HepG2 (cell line): Measurements from ENCODE around the gene CHRM3. TPM values are rescaled to one million over a fixed set of nuclear protein-coding genes. Genes with fewer than 3 reads are reported as not detected.

ENCODE experiments used
- ATAC-seq: fragments of 200-7000 bp; cut with Tn5 transposase; 3 replicates; pipeline ENCODE4 v1.9.1; 2020; ENCODE audit warnings: mild to moderate bottlenecking, moderate library complexity
- BruUV-seq: library from RNA; stranded (reverse); fragments of 400-500 nt; replicated peaks from 2 replicates; lab custom pipeline; 2021; lab: Mats Ljungman, UMichigan
- CTCF ChIA-PET: fragments of 300-600 bp; formaldehyde crosslinking; extraction: SDS; loops from one replicate; lab custom pipeline; 2021; ENCODE audit warnings: low total read pairs, inconsistent platforms, low intra/inter-chr PET ratio; lab: Yijun Ruan, JAX
- POLR2A ChIA-PET: fragments of 350-600 bp; sonication (Branson Sonifier 250); formaldehyde crosslinking; loops from one replicate; lab custom pipeline; 2020; ENCODE audit warnings: antibody characterized with exemption, inconsistent platforms; lab: Yijun Ruan, JAX
- DNase-seq: peaks from one replicate; pipeline ENCODE4 v3.0.0-alpha.2; 2015; ENCODE audit warnings: low spot score
- FAIRE-seq: peaks from 3 replicates; lab custom pipeline; 2011; peaks lifted over from hg19 to GRCh38; lab: Jason Lieb, UNC
- H2AFZ ChIP-seq: one replicate; pipeline ENCODE4 v1.6.1; 2011; ENCODE audit warnings: low read length, inconsistent platforms
- H3K27ac ChIP-seq: fragments of 300-600 bp; 3 replicates; pipeline ENCODE4 v1.8.0; 2011; ENCODE audit warnings: mixed run types, mild to moderate bottlenecking, mixed read lengths, low read length, inconsistent platforms; ENCODE audit not compliant: insufficient read depth; ENCODE audit errors: extremely low read length
- H3K27me3 ChIP-seq, 2 experiments: fragments of 200-600 bp in 1 of 2; 2 replicates in 1 of 2; 3 replicates in 1 of 2; pipeline versions ENCODE4 v1.6.0 to v1.8.0; 2011; ENCODE audit warnings: low read length in 2 of 2, mild to moderate bottlenecking in 2 of 2, moderate library complexity in 2 of 2, inconsistent platforms in 1 of 2; ENCODE audit not compliant: insufficient read depth in 2 of 2, control insufficient read depth in 1 of 2
- H3K36me3 ChIP-seq, 2 experiments: fragments of 200-600 bp in 1 of 2; replicated peaks in 1 of 2; 2 replicates in 1 of 2; 3 replicates in 1 of 2; pipeline versions ENCODE4 v1.5.1 to v1.8.0; 2011; ENCODE audit warnings: low read length in 2 of 2, inconsistent platforms in 1 of 2; ENCODE audit not compliant: insufficient read depth in 2 of 2, control insufficient read depth in 1 of 2
- H3K4me1 ChIP-seq: 2 replicates; pipeline ENCODE4 v1.5.1; 2012; ENCODE audit warnings: low read length, inconsistent platforms; ENCODE audit not compliant: insufficient read depth
- H3K4me2 ChIP-seq: 2 replicates; pipeline ENCODE4 v1.6.0; 2011; ENCODE audit warnings: low read depth, low read length, inconsistent platforms
- H3K4me3 ChIP-seq, 3 experiments: fragments of 200-600 bp in 1 of 3; sonication (generic), shearing (Covaris generic) in 1 of 3; replicated peaks in 1 of 3; 2 replicates each; pipeline ENCODE4 v1.5.1; 2011 to 2016; ENCODE audit warnings: low read length in 3 of 3, inconsistent platforms in 2 of 3, low read depth in 2 of 3, mild to moderate bottlenecking in 2 of 3, control low read depth in 1 of 3, mixed read lengths in 1 of 3; ENCODE audit not compliant: insufficient read depth in 1 of 3
- H3K79me2 ChIP-seq: one replicate; pipeline ENCODE4 v1.6.1; 2011; ENCODE audit warnings: low read length, inconsistent platforms; ENCODE audit not compliant: insufficient read depth
- H3K9ac ChIP-seq: 2 replicates; pipeline ENCODE4 v1.6.0; 2011; ENCODE audit warnings: mild to moderate bottlenecking, low read depth, low read length, inconsistent platforms; ENCODE audit not compliant: insufficient read depth
- H3K9me3 ChIP-seq: 2 replicates; pipeline ENCODE4 v1.5.1; 2012; ENCODE audit warnings: mild to moderate bottlenecking, low read length
- H4K20me1 ChIP-seq: 2 replicates; pipeline ENCODE4 v1.6.0; 2011; ENCODE audit warnings: inconsistent platforms, mild to moderate bottlenecking, low read length, moderate library complexity; ENCODE audit not compliant: insufficient read depth
- BRCA1 ChIP-seq: sonication (generic); formaldehyde crosslinking; IDR thresholded peaks from 2 replicates; pipeline ENCODE4 v1.4.0; 2020; ENCODE audit warnings: missing genetic modification reagents
- CBX2 ChIP-seq, 2 experiments: fragments of 200-600 bp in 1 of 2; sonication (generic); formaldehyde crosslinking in 1 of 2; IDR thresholded peaks; 2 replicates each; pipeline versions ENCODE4 v1.7.0 to v1.8.1; 2018 to 2022; ENCODE audit warnings: low read depth in 2 of 2, low read length in 1 of 2, mild to moderate bottlenecking in 1 of 2, missing genetic modification reagents in 1 of 2
- CHCHD3 ChIP-seq: sonication (generic); formaldehyde crosslinking; IDR thresholded peaks from 2 replicates; pipeline ENCODE4 v1.8.0; 2022; ENCODE audit warnings: mild to moderate bottlenecking, missing genetic modification reagents, moderate library complexity
- MLXIP ChIP-seq: sonication (generic); formaldehyde crosslinking; IDR thresholded peaks from 2 replicates; pipeline ENCODE4 v1.9.0; 2021; ENCODE audit warnings: missing genetic modification reagents, borderline replicate concordance
- PCBP1 ChIP-seq: fragments of 200-400 bp; formaldehyde crosslinking; IDR thresholded peaks from 2 replicates; pipeline ENCODE4 v1.6.1; 2017; ENCODE audit warnings: mild to moderate bottlenecking, low read depth, low read length, borderline replicate concordance
- SNRNP70 ChIP-seq: fragments of 200-400 bp; formaldehyde crosslinking; IDR thresholded peaks from 2 replicates; pipeline ENCODE4 v1.6.1; 2017; ENCODE audit warnings: mild to moderate bottlenecking, low read depth, low read length, moderate library complexity
- ZC3H13 ChIP-seq: sonication (generic); formaldehyde crosslinking; IDR thresholded peaks from 2 replicates; pipeline ENCODE4 v1.8.1; 2023; ENCODE audit warnings: mild to moderate bottlenecking, missing genetic modification reagents, moderate library complexity
- ZFP36 ChIP-seq: fragments of 150-350 bp; IDR thresholded peaks from 2 replicates; pipeline ENCODE4 v1.6.1; 2018; ENCODE audit warnings: borderline replicate concordance, low read length, low read depth; ENCODE audit not compliant: partially characterized antibody
- ZNF709 ChIP-seq: sonication (generic); formaldehyde crosslinking; IDR thresholded peaks from 2 replicates; pipeline ENCODE4 v1.5.0; 2020; ENCODE audit warnings: mild to moderate bottlenecking, missing genetic modification reagents
- ZNF773 ChIP-seq: sonication (generic); formaldehyde crosslinking; IDR thresholded peaks from 2 replicates; pipeline ENCODE4 v1.4.0; 2020; ENCODE audit warnings: missing genetic modification reagents, borderline replicate concordance
- WGBS: methylation state at CpG from one replicate; pipeline ENCODE4 v1.1.6; 2017; ENCODE audit warnings: low lambda C conversion rate; 5-methylcytosine and 5-hydroxymethylcytosine counted together
- in situ Hi-C: cut with HindIII; loops from 2 replicates; pipeline ENCODE4 v1.10.0; 2017; ENCODE audit warnings: low pct_unique_long_range_greater_than_20kb; ENCODE audit not compliant: extremely low pct_ligation_motif_present
- intact Hi-C: fragments of 100-400 bp; cut with micrococcal nuclease; formaldehyde crosslinking; loops from one replicate; pipeline ENCODE4 v1.10.0; 2022; ENCODE audit not compliant: unreplicated experiment
- polyA plus RNA-seq, 8 experiments: library from polyadenylated mRNA; depleted of rRNA in 3 of 8; stranded (reverse) in 7 of 8; unstranded in 1 of 8; fragments of >200 nt; fragmentation: Illumina TruSeq in 4 of 8; extraction: Trizol in 4 of 8; gene quantifications; 2 replicates each; pipeline versions ENCODE4 v1.2.1 to v1.2.3, GENCODE V29; 2011 to 2016; ENCODE audit warnings: low read depth in 4 of 8, missing spikeins in 1 of 8, mixed read lengths in 1 of 8; ENCODE audit not compliant: insufficient read depth in 1 of 8
- total RNA-seq, 5 experiments: library from RNA; depleted of rRNA; stranded (reverse); fragments of >200 nt; fragmentation: Illumina TruSeq; extraction: Trizol; gene quantifications; 2 replicates each; pipeline ENCODE4 v1.2.3, GENCODE V29; 2016; ENCODE audit warnings: low read depth in 1 of 5
- TF ChIP-seq, protein P1 (sequence below): sonication (generic); formaldehyde crosslinking; conservative IDR thresholded peaks from 2 replicates; pipeline ENCODE4 v1.4.0; 2020; ENCODE audit warnings: mild to moderate bottlenecking, missing genetic modification reagents, moderate library complexity

CHRM3 gene
- total and polyA plus RNA-seq, 2 of the 13 experiments (the other 11 are each of a cell fraction or from before 2014, with no cell fraction given) = not detected

- TF ChIP-seq BRCA1 (no peak), SNRNP70 (no peak), PCBP1 (no peak), ZFP36 (no peak), ZC3H13 (CRISPR knock-in tag) (no peak)
These were observed 31.7 kb downstream of the CHRM3 start (continued) for GRCh38 chr1:239417986-239418640.

DNA sequence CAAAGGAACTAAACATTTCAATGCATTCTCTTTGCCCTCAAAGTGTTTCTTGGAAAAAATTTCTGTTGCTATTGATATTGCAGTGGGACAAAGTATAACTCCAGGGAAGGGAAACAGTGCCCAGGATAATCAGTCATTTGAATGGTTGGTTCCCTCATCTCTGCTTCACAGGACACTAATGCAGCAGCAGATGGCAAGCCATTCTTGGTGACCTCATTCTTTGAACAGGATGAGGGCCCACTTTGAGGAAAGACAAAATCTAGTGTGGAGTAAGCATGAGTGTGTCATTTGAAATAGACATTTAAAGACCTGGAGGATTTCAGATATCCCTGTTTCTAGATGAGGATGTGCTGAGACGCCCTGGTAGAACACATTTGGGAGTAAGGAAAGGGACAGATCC lies 32.3 kb downstream of the CHRM3 start:
- ChIA-PET CTCF (no interaction called here), POLR2A (no interaction called here)
- in situ Hi-C loops (loop anchor here (25.0 kb wide), 1 partner anchor 469 kb away; no protein-coding TSS in a partner anchor), intact Hi-C loops (no loop called here)
- no TSS peak for BruUV-seq
- H2AFZ ChIP-seq = no peak overlapping the region
- no peaks in the 10 kb centered on the region for H3K79me2 ChIP-seq
- no peak for ATAC-seq
- WGBS = 0% methylated on average over 1 of the region's 1 CpG
- no peak overlapping the region for H3K4me3 ChIP-seq
- no peaks in the 10 kb centered on the region for H4K20me1 ChIP-seq
- DNase-seq = no peak
- H3K4me1 ChIP-seq = no peaks in the 10 kb centered on the region
- FAIRE-seq = no peak
- no peaks in the 10 kb centered on the region; the same call in 1 of the 2 replicates for H3K9me3 ChIP-seq
- no peak overlapping the region for H3K9ac ChIP-seq
- H3K27ac ChIP-seq = no peak overlapping the region
- no peaks in the 10 kb centered on the region for H3K36me3 ChIP-seq
- H3K27me3 ChIP-seq = no peaks in the 10 kb centered on the region
- H3K4me2 ChIP-seq = no peak overlapping the region
- TF ChIP-seq, protein P1, sequence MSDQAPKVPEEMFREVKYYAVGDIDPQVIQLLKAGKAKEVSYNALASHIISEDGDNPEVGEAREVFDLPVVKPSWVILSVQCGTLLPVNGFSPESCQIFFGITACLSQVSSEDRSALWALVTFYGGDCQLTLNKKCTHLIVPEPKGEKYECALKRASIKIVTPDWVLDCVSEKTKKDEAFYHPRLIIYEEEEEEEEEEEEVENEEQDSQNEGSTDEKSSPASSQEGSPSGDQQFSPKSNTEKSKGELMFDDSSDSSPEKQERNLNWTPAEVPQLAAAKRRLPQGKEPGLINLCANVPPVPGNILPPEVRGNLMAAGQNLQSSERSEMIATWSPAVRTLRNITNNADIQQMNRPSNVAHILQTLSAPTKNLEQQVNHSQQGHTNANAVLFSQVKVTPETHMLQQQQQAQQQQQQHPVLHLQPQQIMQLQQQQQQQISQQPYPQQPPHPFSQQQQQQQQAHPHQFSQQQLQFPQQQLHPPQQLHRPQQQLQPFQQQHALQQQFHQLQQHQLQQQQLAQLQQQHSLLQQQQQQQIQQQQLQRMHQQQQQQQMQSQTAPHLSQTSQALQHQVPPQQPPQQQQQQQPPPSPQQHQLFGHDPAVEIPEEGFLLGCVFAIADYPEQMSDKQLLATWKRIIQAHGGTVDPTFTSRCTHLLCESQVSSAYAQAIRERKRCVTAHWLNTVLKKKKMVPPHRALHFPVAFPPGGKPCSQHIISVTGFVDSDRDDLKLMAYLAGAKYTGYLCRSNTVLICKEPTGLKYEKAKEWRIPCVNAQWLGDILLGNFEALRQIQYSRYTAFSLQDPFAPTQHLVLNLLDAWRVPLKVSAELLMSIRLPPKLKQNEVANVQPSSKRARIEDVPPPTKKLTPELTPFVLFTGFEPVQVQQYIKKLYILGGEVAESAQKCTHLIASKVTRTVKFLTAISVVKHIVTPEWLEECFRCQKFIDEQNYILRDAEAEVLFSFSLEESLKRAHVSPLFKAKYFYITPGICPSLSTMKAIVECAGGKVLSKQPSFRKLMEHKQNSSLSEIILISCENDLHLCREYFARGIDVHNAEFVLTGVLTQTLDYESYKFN (CRISPR knock-in tag) = no peak
- no peak for TF ChIP-seq MLXIP
- no peak for TF ChIP-seq ZNF709
- TF ChIP-seq ZNF773 (CRISPR knock-in tag) = no peak
- TF ChIP-seq CHCHD3 (CRISPR knock-in tag) = no peak
- no peak for TF ChIP-seq CBX2 (IDR thresholded peaks at IDR 0.05; ENCODE audit: low read depth, low read length)
- no peak for TF ChIP-seq CBX2 (CRISPR knock-in tag; IDR thresholded peaks at IDR 0.05; ENCODE audit: low read depth)
